ENCODE results near the gene NAA20. TPM values are rescaled to one million over a fixed set of nuclear protein-coding genes. Genes with fewer than 3 reads are reported as not detected.

Gene NAA20
- total RNA-seq, 1 donor from 2014 or later: 46.5 TPM

DNA sequence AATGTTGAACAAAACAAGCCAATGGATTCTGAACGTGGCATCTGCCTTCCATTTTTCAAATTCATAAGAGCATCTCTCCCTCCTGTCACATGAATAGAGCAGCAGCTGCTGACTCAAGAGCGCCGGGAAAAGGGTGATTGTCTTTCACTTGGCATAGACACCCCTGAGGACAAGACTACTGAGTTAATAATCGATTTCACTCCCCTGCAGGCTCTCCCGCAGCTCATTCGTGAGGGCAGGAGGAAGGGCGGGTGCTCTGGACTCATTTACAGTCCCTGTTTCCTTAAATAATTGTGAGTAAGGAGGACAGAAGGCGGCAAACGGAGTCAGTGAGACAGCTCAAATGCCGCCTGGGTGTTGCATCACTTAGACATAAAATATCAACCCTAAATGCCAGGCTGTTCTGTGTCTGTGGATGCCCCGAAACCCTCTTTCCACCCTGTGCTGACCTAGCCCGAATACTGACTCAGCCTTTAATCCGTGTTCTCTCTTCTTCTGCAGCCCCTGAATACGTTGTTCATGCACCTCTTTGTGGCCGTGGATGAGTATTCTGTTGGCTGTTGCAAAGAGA lies 56.7 kb downstream of the NAA20 start:
- DNase-seq (ENCODE audit: low read depth in 2 of 2): no peak

DNA sequence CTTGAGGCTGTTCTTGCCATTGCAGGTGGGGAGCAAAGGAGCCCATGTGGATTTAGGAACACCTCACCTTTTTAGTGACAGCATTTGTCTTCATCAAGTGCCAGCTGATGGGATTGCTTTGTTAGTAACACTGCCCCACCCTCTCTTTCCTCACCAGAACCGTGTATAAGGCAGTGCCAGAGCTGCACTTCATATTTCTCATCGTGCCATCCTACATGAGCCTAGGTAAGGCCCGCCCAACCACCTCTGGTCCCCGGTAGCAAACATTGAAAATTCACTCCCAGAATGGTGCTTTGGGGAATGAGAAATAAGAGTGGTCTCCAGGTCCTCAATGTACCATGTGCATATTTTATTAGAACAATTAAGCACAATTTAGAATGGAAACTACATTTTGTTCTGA lies 57.9 kb downstream of the NAA20 start:
- DNase-seq (ENCODE audit: low read depth in 2 of 2): no peak

DNA sequence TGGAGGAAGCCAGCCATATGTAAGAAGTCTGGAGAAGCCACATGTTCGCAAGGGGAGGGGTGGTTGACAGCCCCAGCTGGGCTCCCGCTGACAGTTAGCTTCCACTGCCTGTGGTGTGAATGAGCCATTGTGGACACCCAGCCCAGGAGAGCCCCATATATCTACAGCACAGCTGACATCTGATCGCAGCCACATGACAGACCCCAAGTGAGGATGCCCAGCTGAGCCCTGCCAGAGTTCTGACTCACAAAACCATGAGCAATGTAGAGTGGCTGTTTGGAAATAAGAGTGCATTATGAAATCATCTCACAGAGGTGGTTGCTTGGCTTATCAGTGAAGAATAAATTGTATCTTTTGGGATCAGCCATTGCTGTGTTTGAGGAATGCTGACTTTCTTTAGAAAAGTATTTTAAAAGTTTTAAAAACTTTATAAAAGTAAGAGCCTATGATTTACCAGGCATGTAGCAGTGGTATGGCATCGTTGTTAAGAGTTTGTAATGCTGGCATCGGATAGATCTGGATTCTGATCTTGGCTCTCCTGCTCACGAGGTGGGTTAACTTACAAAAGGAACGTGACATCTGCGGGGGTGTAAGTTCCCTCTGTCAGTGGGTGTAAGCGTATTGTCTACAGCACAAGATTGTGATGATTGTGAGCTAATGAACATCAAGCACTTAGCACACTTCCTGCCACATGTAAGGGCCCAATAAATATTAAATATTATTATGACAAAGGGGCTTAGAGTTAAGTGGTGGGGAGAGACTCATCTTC lies 59.3 kb downstream of the NAA20 start:
- DNase-seq (ENCODE audit: low read depth in 2 of 2): no peak

DNA sequence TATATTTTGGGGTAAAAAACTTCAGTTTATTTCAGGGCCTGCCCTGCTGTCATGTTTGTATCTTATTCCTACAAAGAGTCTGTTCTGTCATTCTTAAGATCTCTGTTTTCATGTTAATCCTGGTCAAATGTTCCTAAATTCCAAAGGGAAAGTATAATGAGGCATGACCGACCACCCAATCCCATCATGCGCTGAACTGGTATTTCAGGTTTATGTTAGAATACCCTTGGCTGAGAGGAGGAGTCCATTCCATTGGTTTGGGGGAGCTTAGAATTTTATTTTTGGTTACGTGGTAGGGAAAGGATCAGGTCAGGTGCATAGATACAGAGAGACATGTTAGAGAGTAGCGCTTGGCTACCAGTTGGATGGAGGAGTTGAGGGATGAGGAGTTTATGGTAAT lies 60.9 kb downstream of the NAA20 start:
- DNase-seq (ENCODE audit: low read depth in 2 of 2): no peak

DNA sequence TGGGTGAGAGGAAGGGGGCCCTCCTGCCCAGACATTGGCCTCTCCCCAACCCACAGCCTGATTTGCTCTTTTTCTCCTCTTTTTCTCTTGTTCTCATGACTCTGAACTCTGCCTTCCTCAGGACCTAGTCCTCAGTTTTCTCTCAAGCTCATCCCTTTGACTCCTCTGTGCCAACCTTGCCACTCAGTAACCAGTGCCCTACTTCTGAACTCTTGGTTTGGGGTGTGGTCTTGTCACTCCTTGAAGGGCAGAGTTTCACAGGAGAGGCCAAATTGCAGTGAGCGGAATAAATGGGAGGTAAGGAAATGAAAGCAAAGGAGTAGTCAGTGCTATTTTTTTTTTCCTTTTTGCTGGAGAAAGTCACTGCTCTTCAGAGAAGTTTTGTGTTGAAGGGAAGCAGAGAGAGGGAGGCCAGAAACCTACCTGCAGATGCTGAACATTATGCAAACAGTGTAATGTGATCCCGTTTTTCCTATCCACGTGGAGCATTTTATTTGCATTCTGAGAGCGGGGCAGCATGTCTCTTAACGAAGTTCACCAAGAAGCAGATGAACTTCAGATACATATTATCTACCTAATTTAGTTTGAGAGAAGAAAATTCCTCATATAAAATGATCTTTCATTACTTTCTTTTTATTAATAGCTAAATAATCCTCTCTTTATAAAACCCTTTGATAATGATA lies 62.1 kb downstream of the NAA20 start:
- no peak for DNase-seq (ENCODE audit: low read depth in 2 of 2)

Other genes starting within 250 kb of the NAA20 start
- gene CRNKL1, start 35.1 kb downstream of the NAA20 start, total RNA-seq: 18.7 and 20.4 TPM in 2 replicates
- not detected in 2 replicates for gene CFAP61, start 35.2 kb downstream of the NAA20 start, total RNA-seq